Measurements from ENCODE around the gene ACTN1.

DNA sequence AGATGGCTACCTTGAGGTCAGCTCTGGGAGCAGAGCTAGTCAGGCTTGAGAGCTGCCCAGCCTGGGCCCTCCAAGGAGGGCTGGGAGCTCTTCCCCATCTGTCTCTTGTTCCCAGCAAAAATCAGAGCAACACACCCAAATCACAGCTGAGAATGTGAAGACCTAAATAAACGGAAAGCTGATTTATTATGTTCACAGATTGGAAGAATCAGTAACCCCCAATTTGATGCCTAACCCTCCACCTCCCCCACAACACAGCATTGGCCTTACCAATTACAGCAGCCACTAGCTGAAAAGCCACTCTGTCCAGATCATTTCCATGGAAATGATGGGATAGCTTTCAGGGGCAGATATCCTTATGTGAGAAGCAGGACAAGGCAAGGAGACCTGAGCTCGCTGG is 7.1 kb upstream of the ACTN1 start:
- TF ChIP-seq, protein P1, sequence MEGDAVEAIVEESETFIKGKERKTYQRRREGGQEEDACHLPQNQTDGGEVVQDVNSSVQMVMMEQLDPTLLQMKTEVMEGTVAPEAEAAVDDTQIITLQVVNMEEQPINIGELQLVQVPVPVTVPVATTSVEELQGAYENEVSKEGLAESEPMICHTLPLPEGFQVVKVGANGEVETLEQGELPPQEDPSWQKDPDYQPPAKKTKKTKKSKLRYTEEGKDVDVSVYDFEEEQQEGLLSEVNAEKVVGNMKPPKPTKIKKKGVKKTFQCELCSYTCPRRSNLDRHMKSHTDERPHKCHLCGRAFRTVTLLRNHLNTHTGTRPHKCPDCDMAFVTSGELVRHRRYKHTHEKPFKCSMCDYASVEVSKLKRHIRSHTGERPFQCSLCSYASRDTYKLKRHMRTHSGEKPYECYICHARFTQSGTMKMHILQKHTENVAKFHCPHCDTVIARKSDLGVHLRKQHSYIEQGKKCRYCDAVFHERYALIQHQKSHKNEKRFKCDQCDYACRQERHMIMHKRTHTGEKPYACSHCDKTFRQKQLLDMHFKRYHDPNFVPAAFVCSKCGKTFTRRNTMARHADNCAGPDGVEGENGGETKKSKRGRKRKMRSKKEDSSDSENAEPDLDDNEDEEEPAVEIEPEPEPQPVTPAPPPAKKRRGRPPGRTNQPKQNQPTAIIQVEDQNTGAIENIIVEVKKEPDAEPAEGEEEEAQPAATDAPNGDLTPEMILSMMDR (IDR thresholded peaks at IDR 0.05), result no peak
- TF ChIP-seq POLR2AphosphoS5 (IDR thresholded peaks at IDR 0.05; ENCODE audit: insufficient read depth in 1 of 2, low read depth in 1 of 2), result no peak
- no peak for TF ChIP-seq POLR2A (IDR thresholded peaks at IDR 0.05)
